Hepatocyte (in vitro differentiated cells): Measurements from ENCODE around the gene ATMIN. TPM values are rescaled to one million over a fixed set of nuclear protein-coding genes. Genes with fewer than 3 reads are reported as not detected.

Experiments used
- DNase-seq: peaks from one replicate; pipeline ENCODE4 v3.0.0-alpha.2; 2016; ENCODE audit warnings: low spot score
- H2AFZ ChIP-seq: fragments of 200-600 bp; sonication (generic); 2 replicates; pipeline ENCODE4 v1.6.0; 2016; ENCODE audit warnings: antibody characterized with exemption, mild to moderate bottlenecking
- H3K27ac ChIP-seq: fragments of 200-600 bp; sonication (generic); 2 replicates; pipeline ENCODE4 v1.5.1; 2016; ENCODE audit warnings: mild to moderate bottlenecking
- H3K27me3 ChIP-seq: fragments of 200-600 bp; sonication (generic); 2 replicates; pipeline ENCODE4 v1.6.1; 2016
- H3K36me3 ChIP-seq: fragments of 200-600 bp; sonication (generic); replicated peaks from 2 replicates; pipeline ENCODE4 v1.5.1; 2016; ENCODE audit warnings: low read depth; ENCODE audit not compliant: insufficient read depth
- H3K4me1 ChIP-seq: fragments of 200-600 bp; sonication (generic); 2 replicates; pipeline ENCODE4 v1.5.1; 2016; ENCODE audit warnings: mild to moderate bottlenecking, moderate library complexity; ENCODE audit not compliant: insufficient read depth
- H3K4me2 ChIP-seq: fragments of 200-600 bp; sonication (generic); 2 replicates; pipeline ENCODE4 v1.6.0; 2016
- H3K4me3 ChIP-seq: fragments of 200-600 bp; sonication (generic); 2 replicates; pipeline ENCODE4 v1.5.1; 2016; ENCODE audit warnings: mild to moderate bottlenecking
- H3K79me2 ChIP-seq: fragments of 200-600 bp; sonication (generic); 2 replicates; pipeline ENCODE4 v1.6.0; 2017; ENCODE audit warnings: mild to moderate bottlenecking
- H3K9me2 ChIP-seq: fragments of 200-600 bp; sonication (generic); replicated peaks from 2 replicates; pipeline ENCODE4 v1.6.0; 2017; ENCODE audit warnings: mild to moderate bottlenecking; ENCODE audit not compliant: insufficient read depth
- H3K9me3 ChIP-seq: fragments of 200-600 bp; sonication (generic); 2 replicates; pipeline ENCODE4 v1.5.1; 2016; ENCODE audit warnings: low read depth, mild to moderate bottlenecking
- H4K20me1 ChIP-seq: fragments of 200-600 bp; sonication (generic); 2 replicates; pipeline ENCODE4 v1.6.0; 2016; ENCODE audit warnings: mild to moderate bottlenecking; ENCODE audit not compliant: insufficient read depth, poor library complexity, severe bottlenecking
- CTCF ChIP-seq: fragments of 200-600 bp; sonication (generic); IDR thresholded peaks from 2 replicates; pipeline ENCODE4 v1.5.1; 2016; ENCODE audit warnings: antibody characterized with exemption, mild to moderate bottlenecking; ENCODE audit not compliant: poor library complexity
- EZH2 ChIP-seq: fragments of 200-600 bp; sonication (generic); IDR thresholded peaks from 2 replicates; pipeline ENCODE4 v1.6.1; 2016; ENCODE audit warnings: antibody characterized with exemption, mild to moderate bottlenecking, borderline replicate concordance
- EZH2phosphoT487 ChIP-seq: fragments of 200-600 bp; sonication (generic); IDR thresholded peaks from one replicate; pipeline ENCODE4 v1.6.1; 2018; ENCODE audit warnings: antibody characterized with exemption, mild to moderate bottlenecking, low read depth, moderate library complexity; ENCODE audit not compliant: unreplicated experiment, severe bottlenecking
- WGBS: methylation state at CpG from one replicate; pipeline ENCODE4 v1.1.6; 2016; ENCODE audit warnings: low lambda C conversion rate; ENCODE audit errors: missing lambda C conversion rate; 5-methylcytosine and 5-hydroxymethylcytosine counted together
- polyA plus RNA-seq: library from polyadenylated mRNA; unstranded; fragments of >200 nt; fragmentation: Nextera tagmentation; extraction: Ambion mirVana; gene quantifications from 2 replicates; pipeline ENCODE4 v1.2.1, GENCODE V29; 2016
- total RNA-seq: library from RNA; depleted of rRNA; stranded (reverse); fragments of >200 nt; gene quantifications from 2 replicates; pipeline ENCODE4 v1.2.3, GENCODE V29; 2014

ATMIN gene
- total and polyA plus RNA-seq, 2 experiments from 2014 or later: 30.7 to 58.4 TPM

GRCh38 chr16:81081014-81081413 is 45.4 kb downstream of the ATMIN start:
- H3K27me3 ChIP-seq: no peaks in the 10 kb centered on the region
- H2AFZ ChIP-seq: no peak overlapping the region
- H3K9me2 ChIP-seq: no peaks in the 10 kb centered on the region
- DNase-seq: no peak
- H4K20me1 ChIP-seq: no peaks in the 10 kb centered on the region
- no peaks in the 10 kb centered on the region for H3K36me3 ChIP-seq
- H3K79me2 ChIP-seq: no peaks in the 10 kb centered on the region
- no peak overlapping the region for H3K4me2 ChIP-seq
- TF ChIP-seq EZH2 (no peak), EZH2phosphoT487 (no peak), CTCF (no peak)
- H3K4me1 ChIP-seq: peaks cover 8% of the 10 kb centered on the region
- no peaks in the 10 kb centered on the region for H3K9me3 ChIP-seq
- H3K4me3 ChIP-seq: no peak overlapping the region
- 95% methylated on average over 4 of the region's 4 CpGs for WGBS
- no peak overlapping the region for H3K27ac ChIP-seq

GRCh38 chr16:81088836-81089235 is 53.2 kb downstream of the ATMIN start:
- H3K4me2 ChIP-seq: no peak overlapping the region
- no peaks in the 10 kb centered on the region for H3K4me1 ChIP-seq
- WGBS: 100% methylated on average over 5 of the region's 5 CpGs
- H3K27me3 ChIP-seq: no peaks in the 10 kb centered on the region
- H3K4me3 ChIP-seq: no peak overlapping the region
- peaks cover 47% of the 10 kb centered on the region for H3K79me2 ChIP-seq
- H3K36me3 ChIP-seq: no peaks in the 10 kb centered on the region
- no peak overlapping the region for H3K27ac ChIP-seq
- no peak overlapping the region for H2AFZ ChIP-seq
- TF ChIP-seq EZH2phosphoT487 (no peak), EZH2 (no peak), CTCF (no peak)
- no peak for DNase-seq
- H4K20me1 ChIP-seq: no peaks in the 10 kb centered on the region
- no peaks in the 10 kb centered on the region for H3K9me3 ChIP-seq
- H3K9me2 ChIP-seq: no peaks in the 10 kb centered on the region

- Histone ChIP-seq H3K27me3 (no peaks in the 10 kb centered on the region), H3K27ac (peak overlapping the region; percentile 1), H3K4me2 (peak overlapping the region; percentile 90), H3K9me3 (no peaks in the 10 kb centered on the region), H2AFZ (no peak overlapping the region), H3K4me1 (peaks cover 4% of the 10 kb centered on the region), H3K4me3 (no peak overlapping the region), H3K36me3 (no peaks in the 10 kb centered on the region), H3K9me2 (no peaks in the 10 kb centered on the region), H3K79me2 (peaks cover 46% of the 10 kb centered on the region), H4K20me1 (no peaks in the 10 kb centered on the region)
- WGBS: 70% methylated on average over 21 of the region's 21 CpGs
- TF ChIP-seq CTCF (no peak), EZH2phosphoT487 (no peak), EZH2 (no peak)
- DNase-seq: no peak
Observed at GRCh38 chr16:81094771-81095251, 59.2 kb downstream of the ATMIN start.

- Histone ChIP-seq H3K4me3 (peak overlapping the region; percentile 80), H2AFZ (peak overlapping the region; percentile 91), H3K36me3 (no peaks in the 10 kb centered on the region), H3K27me3 (no peaks in the 10 kb centered on the region), H3K27ac (peak overlapping the region; percentile 90), H3K9me3 (no peaks in the 10 kb centered on the region), H3K9me2 (no peaks in the 10 kb centered on the region), H3K79me2 (peaks cover 42% of the 10 kb centered on the region), H3K4me1 (peaks cover 4% of the 10 kb centered on the region), H4K20me1 (no peaks in the 10 kb centered on the region), H3K4me2 (peak overlapping the region; percentile 90)
- TF ChIP-seq EZH2 (no peak), EZH2phosphoT487 (no peak), CTCF (no peak)
- DNase-seq: no peak
- 0% methylated on average over 22 of the region's 22 CpGs for WGBS
Observed at GRCh38 chr16:81095653-81095952, 60.0 kb downstream of the ATMIN start.
